Non-pigmented ciliary epithelial cell (primary cell): ENCODE results near the gene VDR.

Experiments used
- DNase-seq: peaks from one replicate; pipeline ENCODE4 v3.0.0-alpha.2; 2010; ENCODE audit warnings: low read depth

The VDR gene

DNA sequence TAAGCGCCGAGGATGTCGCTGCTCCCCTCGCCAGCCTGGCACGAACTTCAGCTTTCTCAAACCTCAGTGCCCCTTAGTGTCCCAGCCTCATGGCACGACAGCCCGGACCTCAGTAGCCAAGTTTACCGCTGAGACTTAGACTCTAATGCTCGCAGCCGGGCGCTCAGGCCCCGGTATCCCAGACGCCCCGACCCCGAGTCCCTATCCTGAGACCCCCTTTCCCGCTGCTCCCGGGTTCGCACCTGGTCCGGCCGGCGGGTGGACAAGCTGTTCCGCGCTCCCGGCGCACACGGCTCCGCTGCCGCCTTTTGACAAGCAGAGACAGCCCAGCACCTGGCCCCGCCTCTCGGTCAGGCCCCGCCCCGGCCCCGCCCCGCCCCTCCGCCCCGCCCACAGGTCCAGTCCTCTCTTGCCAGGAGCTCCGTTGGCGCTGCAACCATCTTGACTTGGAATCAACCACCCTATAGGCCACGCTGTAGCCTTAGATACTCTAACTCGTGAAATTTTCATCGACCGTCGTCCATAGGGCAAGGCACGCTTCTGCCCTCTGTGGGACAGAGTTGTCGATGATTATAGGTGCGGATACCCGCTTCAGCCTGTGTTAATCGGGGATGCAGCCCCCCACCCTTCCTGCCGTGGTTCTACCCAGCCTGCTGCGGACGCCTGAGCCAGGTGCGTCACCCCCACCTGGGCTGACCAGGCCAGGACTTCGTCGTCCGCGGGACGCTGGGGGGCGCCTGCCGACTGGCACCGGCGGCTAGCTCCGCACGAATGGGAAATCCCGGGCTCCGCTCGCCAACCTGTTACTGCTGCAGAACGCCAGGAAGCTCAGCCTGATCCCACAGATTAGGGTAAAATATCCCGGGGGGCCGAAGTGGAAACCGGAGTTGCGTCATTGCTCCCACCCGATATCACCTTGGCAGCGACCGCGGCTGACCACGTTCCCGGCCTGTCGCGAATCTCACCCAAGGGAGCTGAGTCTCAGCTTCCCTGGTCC is at the start of gene VDR:
TSS of gene VDR (minus strand) at position 282 of the 997 bp plus-strand sequence. CDS start 25,881 bp downstream, outside the sequence.
- no peak for DNase-seq

DNA sequence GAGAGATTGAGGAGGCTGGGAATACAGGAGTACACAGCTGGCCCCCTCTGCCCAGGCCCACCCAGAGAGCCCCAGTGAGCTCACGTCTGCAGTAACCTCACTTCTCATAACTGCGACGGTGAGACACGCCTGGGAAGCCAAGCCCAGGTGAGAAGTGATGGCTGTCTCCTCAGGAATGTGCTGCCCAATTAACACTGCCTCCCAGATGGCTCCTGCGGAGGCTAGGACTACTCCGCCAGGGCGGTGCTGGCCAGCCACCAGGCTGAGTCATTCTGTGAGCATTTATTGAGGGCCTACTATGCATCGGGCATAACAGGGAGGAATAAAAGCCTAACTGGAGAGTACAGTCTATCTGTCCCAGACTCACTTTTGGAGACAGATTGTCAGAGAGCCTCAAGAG is 49.3 kb upstream of the VDR start:
- DNase-seq: no peak

DNA sequence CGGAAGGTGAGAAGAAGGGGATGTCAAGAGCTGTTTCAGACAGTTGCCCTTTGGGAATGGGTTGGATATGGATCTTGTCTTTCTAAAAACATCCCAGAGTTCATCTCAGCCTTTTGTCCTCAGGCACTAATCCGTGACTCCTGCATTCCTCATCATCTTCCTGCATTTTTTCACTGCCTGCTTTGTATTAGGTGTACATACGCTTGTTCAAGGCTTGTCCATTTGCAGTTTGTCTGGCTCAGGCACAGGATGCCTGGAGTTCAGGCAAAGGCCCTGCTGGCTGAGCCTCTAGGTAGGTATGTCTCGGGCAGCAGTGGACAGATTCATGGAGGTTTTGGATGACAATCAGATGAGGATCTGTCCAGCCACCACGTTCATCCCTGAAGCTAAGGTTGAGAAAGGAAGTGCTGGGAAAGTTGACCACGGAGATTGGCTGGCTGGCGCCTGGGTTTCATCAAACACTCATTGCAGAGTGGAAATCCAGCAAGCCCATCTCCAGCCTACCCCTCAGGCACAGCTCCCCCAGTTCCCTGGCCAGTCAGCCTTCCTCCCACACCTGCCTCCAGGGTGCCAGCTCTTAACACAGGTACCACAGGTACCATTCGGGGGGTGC is 46.2 kb upstream of the VDR start:
- DNase-seq: no peak

DNA sequence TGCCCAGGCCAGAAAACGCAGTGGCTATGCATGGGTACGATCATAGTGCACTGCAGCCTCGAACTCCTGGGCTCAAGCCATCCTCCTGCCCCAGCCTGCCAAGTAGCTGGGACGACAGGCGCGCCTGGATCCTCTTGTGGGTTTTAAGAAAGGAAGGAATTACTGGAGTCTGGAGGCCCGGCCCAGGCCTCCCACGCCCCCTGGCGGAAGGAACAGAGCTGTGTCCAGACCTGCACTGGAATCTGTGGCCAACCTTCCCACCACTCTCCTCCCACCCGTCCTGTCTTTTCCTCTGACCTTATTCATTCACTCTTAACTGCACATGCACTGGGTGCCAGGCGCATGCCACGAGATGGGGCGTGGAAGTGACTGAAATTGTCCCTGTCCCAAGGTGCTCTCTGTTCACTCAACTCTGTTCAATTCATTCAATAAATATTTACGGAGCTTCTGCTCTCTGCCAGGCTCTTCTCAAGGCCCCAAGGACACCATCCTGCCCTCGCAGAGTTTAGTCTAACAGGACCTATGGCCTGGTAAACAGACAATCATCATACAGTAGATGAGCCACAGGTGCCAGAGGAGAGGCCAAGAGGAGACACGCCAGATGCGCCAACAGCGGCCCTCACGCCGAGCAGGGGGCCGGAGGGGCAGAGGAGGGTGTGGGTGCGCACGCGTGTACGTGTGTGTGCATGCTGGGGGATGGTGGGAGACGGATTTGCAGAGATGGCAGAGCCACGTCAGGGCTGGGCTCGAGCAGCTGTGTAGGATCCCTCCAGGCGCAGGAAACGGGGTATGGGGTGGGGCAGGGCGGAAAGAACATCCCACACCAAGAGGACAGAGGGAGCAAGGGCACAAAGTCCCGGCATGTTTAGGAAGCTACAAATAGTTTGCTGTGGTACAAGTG is 44.9 kb upstream of the VDR start:
- no peak for DNase-seq

DNA sequence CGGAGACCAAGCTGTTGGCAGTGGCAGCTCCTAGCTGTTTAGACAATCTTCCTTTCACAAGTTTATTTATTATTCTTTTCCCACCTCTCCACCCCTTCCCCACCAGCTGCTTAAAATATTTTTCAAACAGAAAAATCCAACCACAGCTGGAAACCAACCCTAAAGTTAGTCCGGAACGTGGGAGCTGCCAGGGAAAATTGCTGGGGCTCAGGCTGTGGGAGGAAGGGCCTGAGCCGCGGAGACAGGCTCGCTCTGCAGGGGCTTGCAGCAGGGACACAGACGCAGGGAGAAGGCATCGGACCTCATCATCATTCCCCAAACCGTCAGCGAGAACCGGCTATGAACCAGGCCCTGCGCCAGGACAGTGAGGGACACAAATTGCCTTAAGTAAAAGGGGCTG is 42.5 kb upstream of the VDR start:
- DNase-seq: no peak

DNA sequence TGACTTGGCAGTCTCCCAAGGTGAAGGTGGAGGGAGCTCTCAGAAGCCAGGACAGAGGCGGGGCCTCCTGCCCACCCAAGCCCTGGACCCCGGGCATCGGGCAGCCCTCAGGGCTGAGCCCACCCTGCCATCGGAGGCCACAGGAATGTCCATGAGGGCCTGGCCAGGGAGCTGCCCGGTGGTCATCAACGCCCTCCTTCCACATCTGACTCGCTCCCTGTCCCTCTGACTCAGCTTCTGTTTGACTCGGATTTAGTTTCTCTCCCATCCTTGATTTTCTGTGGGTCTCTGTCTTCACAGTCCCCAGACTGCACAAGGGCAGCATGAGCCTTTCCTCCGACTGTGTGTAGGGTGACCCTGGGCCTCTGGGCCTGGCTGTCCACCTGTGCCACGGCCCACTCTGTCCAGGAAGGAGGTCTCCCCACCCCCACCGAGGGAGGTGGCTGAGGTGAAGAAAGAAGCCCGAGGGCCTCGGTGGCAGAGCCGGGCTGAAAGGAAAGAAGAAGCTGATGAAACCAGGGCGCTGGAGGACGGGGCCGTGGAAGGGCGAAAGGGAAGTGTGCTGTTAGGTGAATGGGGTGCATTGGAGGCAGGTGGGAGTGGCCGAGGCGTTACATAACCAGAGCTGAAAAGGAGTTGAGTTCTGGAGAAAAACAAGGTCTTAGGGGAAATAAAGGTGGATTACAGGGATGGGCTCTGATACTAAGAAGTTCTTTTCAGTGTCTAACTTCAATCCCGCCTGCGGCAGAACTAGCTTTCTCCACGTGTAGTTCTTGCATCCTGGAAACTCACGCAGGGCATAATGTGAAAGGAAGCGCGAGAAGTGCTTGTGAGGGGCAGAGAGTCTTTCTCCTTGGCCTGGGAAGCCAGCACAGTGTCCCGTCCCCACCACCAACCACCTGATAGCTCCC is 41.9 kb upstream of the VDR start:
- DNase-seq: no peak

DNA sequence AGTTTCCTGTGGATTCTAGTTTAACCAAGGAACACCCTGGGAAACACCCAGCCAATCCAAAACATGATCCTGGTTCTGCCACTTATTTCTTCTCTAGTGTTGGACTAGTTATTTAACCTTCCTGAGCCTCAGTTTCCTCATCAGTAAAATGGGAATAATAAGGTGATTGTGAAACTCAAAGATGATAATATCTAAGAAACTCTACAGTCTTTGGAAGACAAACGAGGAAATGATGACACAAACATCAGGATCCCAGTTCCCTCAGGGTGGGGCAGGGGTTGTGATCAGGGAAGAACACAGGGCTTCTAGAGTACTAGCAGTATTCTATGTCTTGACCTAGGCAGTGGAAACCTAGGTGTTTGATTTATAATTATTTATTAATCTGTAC is 40.5 kb upstream of the VDR start:
- DNase-seq: no peak

DNA sequence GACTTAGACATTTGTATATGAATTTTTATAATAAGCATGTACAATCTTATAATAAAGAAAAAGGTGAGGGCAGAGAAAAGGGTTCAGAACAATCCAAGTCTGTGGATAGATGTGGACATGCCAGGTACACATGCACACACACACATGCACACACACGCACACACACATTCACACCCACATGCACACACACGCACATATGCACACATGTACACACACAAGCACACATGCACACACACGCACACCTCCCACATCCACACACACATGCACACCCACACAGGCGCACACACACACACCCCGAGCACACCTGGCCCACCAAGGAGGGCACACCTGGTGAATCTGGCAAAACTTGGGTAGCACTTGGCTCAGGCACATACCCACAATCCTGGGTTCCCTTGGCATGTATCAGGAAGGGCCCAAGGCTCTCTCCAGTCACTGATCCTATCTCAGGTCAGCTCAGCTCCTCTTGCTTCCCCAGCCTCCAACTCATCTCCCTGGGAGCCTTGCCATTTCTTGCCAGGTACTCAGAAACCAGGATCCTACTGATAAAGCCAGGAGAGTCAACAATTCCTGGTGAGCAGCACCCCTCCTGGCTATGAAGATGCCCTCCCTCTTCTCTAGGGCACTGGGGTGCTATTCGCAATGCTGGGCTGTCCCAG is 40.0 kb upstream of the VDR start:
- no peak for DNase-seq

DNA sequence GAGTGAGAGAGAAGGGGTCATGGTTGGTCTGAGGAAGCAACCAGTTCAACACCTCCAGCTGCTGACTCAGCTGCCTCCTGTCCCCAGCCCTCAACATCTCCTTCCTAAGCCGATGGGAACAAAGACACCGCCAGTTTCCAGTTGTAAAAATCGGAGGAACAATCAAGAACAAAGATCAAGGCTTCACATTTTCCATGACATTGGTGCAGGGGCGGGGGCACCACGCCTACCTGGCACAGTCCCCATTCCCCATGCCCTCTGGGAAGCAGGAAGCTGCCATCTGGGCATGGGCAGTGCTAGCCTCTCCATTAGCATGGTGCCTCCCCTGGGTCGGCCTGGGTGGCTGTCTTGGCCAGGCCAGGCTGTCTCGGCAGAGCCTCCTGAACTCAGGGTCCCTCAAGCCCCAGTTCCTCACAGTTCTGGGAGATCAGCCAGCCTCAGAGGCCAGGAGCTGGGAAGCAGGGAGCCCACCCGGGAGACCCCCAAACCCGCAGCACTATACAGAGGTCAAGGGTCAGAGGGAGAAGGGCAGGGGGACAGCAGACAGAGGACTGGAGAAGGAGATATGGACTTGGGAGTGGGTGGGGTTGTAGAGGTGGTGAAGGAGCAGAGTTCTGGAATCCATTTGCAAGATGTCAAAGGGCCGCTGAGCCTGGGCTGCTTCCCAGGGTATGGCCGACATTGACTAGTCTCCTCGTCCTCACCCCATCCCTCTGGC is 39.0 kb upstream of the VDR start:
- no peak for DNase-seq

DNA sequence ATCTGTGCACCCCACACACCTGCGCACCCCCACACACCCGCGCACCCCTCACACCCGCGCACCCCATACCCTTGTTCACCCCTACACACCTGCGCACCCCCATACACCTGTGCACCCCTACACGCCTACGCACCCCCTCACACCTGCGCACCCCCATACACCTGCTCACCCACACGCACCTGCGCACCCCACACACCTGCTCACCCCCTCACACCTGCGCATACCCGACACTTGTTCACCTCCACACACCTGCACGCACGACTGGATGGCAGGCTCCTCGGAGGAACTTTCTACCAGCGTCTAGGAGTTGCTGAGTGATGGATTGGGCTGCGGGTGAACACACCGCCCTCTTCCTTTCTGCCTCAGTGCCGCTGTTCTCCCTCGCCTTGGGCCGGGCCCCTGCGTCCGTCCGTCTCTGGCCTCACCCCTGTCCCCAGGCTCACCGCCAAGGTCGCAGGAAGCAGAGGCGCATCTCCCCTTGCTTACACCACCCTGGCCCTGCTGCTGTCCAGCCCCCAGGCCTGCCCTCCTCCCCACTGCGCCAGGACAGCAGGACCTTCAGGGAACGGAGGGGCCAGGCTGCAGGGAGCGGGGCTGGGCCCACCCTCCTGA is 37.9 kb upstream of the VDR start:
- DNase-seq: no peak

DNA sequence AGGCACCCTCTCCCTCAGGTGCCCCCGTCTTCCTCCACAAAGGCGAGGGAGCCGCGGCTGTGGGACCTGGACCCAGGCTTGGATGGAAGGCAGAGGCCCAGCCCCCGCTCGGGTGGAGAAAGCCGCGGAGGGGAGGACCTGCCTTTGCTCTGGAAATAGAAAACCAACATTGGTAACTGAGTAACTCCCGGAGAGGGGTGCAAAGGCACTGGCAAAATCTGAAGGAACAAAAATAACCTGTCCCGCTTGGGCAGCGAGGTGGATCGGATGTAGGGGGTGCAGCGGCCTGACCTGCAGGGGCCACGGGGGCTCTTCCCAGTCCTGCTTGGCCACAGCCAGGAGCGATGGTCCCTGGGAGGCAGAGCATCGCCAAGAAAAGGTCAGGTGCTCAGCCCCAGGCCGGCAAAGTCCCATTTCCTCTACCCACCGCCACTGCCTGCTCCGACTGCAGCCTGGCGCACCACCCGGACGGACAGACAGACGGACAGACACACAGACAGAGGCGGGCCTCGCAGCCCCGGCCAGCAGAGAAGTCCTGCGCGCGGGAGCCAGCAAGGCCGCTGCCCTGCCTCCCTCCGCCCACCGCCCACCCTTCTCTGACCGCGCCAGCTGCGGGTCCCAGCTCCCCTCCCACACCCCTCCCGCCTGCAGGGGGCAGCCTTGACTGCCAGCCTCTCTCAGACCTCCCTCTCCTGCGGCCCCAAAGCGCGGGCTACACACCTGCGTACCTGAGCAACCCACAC is 37.2 kb upstream of the VDR start:
- DNase-seq: no peak

DNA sequence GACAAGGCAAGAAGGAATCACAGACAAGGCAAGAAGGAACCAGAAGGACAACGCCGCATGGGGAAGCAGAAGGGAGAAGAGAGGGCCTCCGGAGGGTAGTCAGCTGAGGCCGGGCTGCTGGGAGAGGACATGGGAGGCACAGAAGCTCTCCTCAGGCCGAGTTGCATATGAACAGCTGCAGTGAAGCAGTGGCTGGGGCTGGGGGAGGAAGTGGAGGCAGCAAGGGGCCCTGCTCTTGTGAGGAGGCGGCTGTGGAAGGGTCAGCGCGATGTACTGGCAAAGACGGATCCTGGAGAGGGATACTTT is 36.6 kb upstream of the VDR start:
- no peak for DNase-seq

DNA sequence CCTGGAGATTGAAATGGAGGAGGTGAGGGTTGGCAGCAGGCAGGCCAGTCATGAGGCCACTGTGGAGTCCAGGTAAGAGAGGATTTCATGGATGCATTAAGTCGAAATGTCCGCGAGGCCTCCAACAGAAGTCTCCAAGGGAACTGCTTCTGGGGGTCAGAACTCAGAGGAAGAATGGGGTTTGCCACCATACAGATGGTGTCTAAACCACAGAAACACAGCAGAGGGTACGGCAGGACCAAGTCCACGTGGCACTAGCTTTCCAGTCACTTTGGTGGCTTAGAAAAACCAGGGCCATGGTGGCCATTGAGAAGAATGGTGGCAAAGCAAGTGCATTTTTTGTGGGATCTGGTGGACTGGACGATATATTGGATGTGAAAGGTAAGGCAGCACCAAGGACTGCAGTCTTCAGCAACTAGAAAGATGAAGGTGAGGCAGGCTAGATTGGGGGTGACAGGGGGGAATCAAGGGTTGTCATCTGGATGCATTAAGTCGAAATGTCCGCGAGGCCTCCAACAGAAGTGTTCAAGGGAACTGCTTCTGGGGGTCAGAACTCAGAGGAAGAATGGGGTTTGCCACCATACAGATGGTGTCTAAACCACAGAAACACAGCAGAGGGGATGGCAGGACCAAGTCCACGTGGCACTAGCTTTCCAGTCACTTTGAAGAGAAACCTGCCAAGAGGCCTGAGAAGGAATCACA is 36.1 kb upstream of the VDR start:
- DNase-seq: no peak

DNA sequence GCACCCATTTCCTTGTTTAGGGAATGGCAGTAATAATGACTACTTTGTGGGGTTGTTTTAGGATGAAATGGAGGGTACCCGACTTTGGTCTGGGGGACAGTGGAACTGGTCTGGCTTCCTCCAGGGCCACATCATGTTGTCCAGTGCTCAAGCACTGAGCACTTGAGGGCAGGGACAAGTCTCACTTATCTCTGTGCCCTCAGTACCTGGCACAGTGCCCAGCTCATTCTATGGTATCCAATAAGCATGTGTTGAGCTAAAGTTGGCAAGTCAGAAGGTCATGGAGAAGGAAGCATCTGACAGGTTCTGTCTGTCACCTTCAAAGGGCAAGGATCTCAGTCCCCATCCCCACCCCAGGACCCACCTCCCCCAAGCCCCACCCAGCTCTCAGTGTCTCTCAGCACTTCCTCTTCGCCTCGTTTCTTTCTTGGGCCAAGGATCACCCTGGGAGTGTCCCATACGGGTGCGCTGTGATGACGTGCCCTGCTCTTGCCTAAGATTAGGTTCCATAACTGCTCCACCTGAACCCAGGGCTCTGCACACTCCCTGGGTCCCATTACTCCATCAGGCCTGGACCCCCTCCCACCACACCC is 34.3 kb upstream of the VDR start:
- DNase-seq: no peak

DNA sequence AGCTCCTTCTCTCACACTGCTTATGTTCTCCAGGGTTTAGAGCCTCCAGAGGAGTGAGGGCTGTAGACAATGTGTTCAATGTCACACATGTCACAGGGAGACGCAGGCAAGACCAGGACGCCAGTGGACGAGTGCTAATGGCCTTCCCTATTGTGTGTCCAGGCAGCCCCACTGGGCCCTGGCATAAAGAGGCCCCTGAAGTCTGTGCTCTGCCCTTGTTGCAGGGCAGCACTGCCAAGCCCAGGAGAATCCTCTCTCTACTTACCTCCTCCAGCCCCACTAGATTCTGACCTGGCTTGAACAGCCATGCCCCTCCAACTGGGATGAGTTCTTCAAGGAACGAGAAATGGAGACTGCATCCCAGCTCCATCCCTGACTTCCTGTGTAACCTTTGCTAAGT is 33.8 kb upstream of the VDR start:
- DNase-seq: no peak

DNA sequence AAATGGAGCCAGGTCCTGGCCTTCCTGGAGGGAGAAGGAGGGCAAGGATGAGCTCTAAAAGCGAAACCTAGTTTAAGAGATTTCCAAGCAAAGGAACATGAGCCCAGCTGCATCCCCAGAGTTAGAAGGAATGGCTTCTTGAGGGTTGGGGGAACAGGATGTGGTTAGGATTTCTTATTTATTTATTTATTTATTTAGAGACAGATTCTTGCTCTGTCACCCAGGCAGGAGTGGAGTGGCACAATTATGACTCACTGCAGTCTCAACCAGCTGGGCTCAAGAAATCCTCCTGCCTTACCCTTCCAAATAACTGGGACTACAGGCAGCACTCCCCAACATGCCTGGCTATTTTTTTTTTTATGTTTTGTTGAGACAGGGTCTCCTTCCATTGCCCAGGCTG is 33.3 kb upstream of the VDR start:
- no peak for DNase-seq

DNA sequence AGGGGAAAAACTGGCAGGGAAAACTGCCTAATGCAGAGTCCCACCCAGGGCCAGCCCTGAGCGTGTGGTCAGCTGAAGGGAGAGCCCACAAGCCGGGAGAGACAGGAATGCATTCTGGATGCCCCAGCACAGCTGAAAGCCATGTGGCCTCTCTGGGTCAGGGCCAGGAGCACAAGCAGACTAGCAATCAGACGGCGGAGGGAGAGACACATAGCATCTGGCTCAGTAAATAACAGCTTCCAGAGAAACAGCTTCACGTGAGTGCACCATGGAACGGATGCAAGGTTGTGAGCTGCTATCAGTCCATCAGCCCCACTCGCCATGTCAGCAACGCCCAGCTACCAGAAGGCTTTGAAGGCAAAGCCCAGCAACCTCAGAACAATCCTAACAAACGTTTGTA is 30.4 kb upstream of the VDR start:
- no peak for DNase-seq

DNA sequence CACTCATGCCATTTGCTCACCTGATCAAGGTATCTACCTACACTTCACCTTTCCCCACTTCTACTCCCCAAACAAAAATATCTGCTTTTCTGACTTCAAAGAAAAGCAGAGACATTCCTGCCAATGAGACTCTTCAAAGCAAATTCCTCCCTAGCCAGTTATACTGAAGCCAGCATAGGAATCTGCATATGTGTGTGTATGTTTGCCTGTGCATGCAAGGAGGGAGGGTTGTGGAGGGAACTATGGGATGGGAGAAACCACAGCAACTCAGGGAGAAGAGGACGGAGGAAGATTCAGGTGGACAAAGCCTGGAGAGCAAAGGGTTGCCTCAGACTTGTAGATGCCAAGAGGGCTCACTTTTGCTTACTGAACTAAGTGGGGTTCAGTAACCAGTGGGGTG is 26.4 kb upstream of the VDR start:
- no peak for DNase-seq
